HG02571 (cell line): ENCODE data around the gene DNAL4.
"Not testable (repeated sequence)": the region's sequence is repeated elsewhere in the genome, so short reads cannot be mapped to it uniquely, and the experiment has no call there.

ENCODE experiments used
- ATAC-seq: cut with Tn5 transposase; IDR thresholded peaks from one replicate; pipeline ENCODE4 v1.9.1; 2021; ENCODE audit warnings: mild to moderate bottlenecking, moderate library complexity; ENCODE audit not compliant: unreplicated experiment

The DNAL4 gene

GRCh38 chr22:38827510-38827909, 33.6 kb upstream of the DNAL4 start:
- ATAC-seq: no peak

GRCh38 chr22:38826801-38827200, 32.9 kb upstream of the DNAL4 start:
- ATAC-seq: no peak

DNA sequence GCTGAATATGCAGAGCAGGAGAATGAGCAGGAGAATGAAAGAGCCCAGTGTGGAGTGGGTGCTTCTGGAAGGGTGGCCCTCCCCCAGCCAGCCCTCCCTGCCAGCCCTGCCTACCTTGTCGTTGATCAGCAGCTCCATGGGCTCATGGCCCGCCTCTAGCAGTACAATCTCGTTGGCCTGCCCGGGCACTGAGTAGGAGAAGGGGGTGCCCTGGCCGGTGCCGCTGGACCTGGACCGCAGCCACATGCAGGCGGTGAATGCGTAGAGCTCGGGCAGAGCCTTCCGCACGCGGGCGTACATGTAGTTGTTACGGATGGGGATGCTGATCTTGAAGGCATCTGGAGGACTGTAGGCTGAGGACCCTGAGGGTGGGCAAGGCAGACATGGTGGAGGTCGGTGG, 32.4 kb upstream of the DNAL4 start:
- ATAC-seq: no peak

GRCh38 chr22:38824585-38824984, 30.6 kb upstream of the DNAL4 start:
- ATAC-seq: no peak

DNA sequence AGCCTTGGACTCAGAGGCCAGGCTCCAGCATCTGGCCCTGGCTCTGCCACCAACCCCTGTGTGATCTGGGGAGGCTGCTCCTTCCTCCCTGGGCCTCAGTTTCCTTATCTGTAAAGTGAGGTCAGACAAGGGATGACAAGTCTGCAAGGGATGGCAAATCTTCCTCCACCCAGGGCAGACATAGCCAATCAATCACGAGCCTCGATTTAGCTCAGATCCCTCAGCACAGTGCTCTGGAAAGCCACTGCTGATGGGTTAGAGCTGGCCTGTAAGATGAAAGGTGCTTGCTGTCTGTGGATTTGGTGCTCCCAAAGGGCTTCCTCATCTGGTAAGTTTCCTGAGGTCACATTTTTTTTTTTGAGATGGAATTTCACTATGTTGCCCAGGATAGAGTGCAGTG, 29.7 kb upstream of the DNAL4 start:
- ATAC-seq: no peak

DNA sequence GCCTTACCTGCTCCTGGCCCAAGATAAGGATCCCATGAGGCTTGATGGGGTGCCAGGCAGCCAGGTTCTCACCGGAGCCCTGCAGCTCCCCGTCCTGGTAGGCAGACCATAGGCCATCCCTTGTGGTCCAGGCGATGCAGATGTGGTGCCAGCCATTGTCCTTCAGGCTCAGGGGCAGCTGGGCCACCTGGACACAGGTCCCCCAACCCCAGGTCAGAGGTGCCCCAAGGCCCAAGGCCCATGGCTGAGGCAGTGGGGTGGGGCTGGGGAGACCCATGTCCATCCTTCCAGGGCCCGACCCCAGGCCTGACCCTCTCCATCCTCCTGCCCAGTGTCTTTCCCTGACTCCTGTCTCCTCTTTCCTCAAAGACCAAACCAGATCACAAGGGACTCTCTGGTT, 29.1 kb upstream of the DNAL4 start:
- ATAC-seq: no peak

GRCh38 chr22:38820020-38820419, 26.1 kb upstream of the DNAL4 start:
- no peak for ATAC-seq

DNA sequence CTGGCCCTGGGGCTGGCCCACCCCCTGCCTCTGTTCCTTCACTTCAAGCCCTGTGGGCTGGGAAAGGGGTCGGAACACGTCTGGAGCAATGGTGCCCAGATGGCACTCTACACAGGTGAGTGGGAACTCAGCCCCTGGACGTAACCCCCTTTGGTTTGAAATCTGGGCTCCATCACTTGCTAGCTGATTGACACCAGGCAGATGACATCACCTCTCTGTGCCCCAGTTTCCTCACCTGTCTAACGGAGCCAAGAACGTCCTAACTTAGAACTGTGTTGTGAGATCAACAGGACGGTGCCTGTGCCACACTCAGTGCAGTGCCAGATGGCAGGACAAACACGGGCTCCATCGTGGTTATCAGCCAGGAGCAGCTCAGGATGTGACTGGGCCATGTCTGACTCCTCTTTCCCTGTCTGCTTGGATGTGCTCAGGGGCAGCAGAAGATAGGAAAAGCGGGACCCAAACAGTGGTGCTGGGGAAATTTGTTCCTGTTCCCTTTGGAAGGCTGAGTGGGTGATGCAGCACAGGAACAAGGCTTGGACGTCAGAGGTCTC, 25.5 kb upstream of the DNAL4 start:
- no peak for ATAC-seq

DNA sequence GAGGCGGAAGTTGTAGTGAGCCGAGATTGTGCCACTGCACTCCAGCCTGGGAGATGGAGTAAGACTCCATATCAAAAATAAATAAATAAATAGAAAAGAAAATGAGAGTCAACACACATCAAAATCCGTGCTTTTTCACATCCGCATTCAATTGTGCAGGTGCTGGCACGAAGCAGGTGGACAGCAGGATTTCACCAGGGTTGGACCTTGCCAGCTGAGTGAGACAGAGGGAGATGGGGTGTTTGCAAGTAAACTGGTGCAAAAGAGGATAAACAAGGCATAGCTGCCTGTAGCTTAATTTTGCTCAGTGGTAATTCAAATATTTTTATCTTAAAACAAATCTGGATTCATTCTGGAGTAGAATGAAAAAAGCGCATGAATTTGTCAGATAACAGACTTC, 23.3 kb upstream of the DNAL4 start:
- no peak for ATAC-seq

DNA sequence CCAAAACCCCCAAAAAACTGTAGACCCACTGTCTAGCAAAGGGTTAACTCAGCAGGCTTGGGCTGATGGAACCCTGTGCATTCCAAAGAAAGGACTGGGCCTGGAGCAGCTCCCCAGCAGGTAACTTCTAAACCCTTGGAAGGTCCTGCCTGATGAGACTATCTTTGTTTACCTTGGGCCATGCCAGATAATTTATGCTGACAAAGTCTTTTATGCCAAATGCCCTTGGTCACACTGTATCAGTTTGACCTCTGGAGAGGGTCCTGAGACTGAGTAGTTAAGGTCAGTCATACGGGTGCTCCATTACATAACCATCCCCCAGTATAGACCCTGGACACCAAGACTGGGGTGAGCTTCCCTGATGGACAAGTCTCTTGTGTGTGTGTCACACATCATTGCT, 21.9 kb upstream of the DNAL4 start:
- no peak for ATAC-seq

DNA sequence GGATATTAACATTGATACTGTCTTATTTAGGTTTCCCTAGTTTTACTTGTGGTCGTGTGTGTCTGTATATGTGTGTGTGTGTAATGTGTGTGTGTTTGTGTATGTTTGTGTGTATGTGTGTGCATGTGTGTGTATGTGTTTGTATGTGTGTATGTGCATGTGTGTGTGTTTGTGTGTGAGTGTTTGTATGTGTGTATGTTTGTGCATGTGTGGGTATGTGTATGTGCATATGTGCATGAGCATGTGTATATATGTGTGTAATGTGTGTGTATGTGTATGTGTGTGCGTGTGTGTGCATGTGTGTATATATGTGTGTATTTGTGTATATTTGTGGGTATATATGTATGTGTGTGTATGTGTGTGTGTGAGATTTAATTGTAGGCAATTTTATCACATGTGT, 17.3 kb upstream of the DNAL4 start:
- ATAC-seq: no peak

- not testable (repeated sequence) for ATAC-seq
Measured at GRCh38 chr22:38805041-38805593, 11.2 kb upstream of the DNAL4 start.

DNA sequence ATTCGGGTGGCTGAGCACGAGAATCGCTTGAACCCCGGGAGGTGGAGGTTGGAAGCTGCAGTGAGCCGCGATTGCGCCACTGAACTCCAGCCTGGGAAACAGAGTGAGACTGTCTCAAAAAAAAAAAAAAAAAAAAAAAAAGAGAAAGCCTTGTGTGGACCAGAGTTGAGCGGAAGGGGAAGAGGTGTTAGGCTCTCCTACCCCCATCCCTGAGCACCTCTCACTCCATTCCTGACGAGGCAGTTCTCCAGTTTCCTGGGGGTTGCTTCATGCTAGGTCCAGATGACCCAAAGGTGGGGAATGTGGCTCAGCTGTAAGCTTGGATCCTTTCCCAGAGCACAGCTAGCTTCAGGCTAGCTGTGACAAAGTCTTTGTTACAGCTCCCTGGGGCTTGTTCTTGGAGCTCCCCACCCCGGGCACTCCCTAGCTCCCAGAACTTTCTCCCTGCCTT, 8.8 kb upstream of the DNAL4 start:
- ATAC-seq: no peak

DNA sequence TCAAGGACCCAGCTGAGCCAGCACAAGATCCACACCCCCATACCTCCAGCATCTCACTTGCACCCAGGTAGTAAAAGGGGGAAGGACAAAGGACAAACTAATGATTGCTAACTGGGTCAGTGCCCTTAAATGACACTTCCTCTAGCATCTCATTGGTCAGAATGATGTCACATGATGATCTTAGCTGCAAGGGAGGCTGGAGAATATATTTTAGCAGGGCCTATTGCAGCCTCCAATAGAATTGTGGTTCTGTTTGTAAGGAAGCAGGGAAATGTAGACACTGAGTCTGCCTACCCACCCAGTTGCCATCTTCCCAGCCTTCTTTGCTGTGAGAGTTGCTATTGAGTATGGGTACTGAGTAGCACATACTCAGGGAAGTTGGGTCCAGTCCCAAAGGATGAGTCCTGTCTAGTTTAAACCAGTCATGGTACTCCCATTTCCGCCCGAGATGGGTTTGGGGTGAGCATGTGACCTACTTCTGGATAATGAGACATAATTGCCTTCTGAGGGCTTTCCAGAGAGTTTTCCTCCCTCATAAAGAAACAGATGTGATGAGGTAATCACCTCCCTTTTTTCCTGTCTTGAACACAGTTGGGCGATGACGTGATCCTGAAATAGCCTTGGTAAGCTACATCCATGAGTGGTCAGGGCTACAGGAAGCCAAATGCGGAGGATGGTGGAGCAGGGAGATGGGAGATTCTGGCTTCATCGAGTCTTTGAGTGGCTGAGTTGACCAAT, 5.5 kb upstream of the DNAL4 start:
- ATAC-seq: no peak

DNA sequence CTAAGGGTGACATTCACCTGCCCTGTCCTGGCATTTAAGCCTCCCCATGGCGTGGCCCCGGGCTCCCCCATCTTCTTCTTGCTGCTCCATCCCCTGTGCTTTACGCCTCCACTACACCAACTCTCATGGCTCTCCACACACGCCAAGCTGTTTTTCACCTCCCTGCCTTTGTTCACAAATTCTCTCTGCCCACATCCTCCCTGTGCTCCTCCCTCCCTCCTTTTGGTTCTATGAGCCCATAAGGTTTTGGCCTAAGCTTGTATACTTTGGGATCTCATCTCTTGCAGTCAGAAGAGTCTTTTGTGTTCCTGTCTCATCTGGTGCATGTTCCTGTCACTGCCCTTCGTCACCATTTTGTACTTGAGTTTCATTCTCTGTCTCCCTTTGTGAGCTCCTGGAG, 4.6 kb upstream of the DNAL4 start:
- no peak for ATAC-seq

DNA sequence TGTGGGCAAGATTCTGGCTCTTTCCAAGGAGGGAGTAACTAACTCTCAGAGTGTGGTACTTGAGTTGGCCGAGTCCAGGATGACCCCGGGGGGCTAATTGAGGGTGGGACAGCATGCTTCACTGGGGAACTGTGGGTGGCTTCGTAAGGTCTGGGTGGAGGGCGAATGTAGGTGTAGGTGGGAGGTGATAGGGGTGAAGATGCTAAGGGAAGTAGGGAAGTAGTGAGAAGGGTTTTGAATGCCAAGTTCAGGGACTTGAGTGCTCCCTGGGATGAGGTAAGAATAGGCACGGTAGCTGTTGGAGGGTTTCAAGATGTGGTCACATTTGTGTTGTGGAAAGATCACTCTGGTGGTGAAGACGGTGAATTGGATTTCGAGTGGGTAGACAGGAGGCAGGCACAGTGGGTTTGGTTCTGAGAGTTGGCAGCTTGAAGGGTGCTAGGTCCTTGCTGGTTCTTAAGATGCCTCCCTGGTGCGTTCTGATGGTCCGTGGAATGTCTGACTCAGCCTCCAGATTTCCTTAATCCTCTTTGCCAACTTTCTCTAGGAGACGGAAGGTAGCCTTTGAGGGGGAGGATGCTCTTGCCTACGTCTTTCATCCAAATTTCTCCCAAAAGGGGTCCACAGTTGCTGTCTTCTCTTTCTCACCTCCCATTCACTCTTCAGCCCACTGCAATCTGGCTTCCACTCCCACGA, 2.5 kb upstream of the DNAL4 start:
- no peak for ATAC-seq

- ATAC-seq: no peak
Measured at GRCh38 chr22:38795569-38795968, 1.6 kb upstream of the DNAL4 start.

GRCh38 chr22:38793317-38793716, 626 bp downstream of the DNAL4 start:
- ATAC-seq: no peak

DNA sequence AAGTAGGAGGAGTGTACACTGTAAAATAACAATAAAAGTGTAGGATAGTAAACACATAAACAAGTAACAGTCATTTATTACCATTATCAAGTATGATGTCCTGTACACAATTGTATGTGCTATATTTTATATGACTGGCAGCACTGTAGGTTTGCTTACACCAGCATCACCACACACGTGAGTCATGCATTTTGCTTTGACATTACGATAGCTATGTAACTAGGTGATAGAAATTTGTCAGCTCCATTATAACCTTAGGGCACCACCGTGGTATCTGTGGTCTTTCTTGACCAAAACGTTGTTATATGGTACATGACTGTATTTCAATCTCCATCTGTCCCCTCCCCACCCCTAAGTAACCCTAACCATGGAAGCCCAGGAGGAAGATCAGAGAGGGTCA, 1.1 kb downstream of the DNAL4 start:
- no peak for ATAC-seq

GRCh38 chr22:38789606-38790005, 4.3 kb downstream of the DNAL4 start:
- no peak for ATAC-seq

DNA sequence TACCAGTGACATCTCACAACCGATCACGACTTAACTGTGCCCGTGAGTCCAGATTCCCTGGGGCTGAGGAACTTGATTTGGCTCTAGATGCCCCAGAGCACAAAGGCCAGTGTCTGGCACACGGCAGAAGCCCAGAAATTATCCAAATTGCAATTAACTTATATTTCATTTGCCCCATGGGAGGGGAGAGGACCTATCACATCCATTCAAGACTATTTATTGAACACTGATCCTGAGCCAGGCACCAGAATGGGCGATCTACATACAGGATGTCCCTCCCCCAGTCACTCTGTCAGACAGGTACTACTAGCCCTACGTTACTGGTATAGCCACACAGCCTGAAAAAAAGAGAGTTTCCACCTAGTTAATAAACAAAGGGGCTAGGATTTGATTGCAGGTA, 5.1 kb downstream of the DNAL4 start:
- no peak for ATAC-seq
